Loucy (cell line): Measurements from ENCODE around the gene ZNF644.
A peak's percentile ranks its signal among the peaks of the same experiment; 100 is the strongest.

Experiments used
- H2AFZ ChIP-seq: fragments of 200-600 bp; sonication (generic); 2 replicates; pipeline ENCODE4 v1.6.0; 2016; ENCODE audit warnings: antibody characterized with exemption, mild to moderate bottlenecking, low read length, moderate library complexity
- H3F3A ChIP-seq: fragments of 200-600 bp; 2 replicates; pipeline ENCODE4 v1.6.0; 2016; ENCODE audit warnings: antibody characterized with exemption, low read depth, mild to moderate bottlenecking
- H3K27me3 ChIP-seq: fragments of 200-600 bp; sonication (generic); 2 replicates; pipeline ENCODE4 v1.6.1; 2014; ENCODE audit warnings: low read length, mild to moderate bottlenecking; ENCODE audit not compliant: insufficient read depth, poor library complexity, severe bottlenecking
- H3K36me3 ChIP-seq: fragments of 200-600 bp; sonication (generic); 2 replicates; pipeline ENCODE4 v1.6.1; 2016; ENCODE audit warnings: low read length; ENCODE audit not compliant: insufficient read depth
- H3K4me1 ChIP-seq: fragments of 200-600 bp; sonication (generic); 2 replicates; pipeline ENCODE4 v1.5.1; 2014; ENCODE audit warnings: low read length, mild to moderate bottlenecking; ENCODE audit not compliant: insufficient read depth, poor library complexity, severe bottlenecking
- H3K4me2 ChIP-seq: fragments of 200-600 bp; sonication (generic); 2 replicates; pipeline ENCODE4 v1.6.0; 2014; ENCODE audit warnings: antibody characterized with exemption, low read length, low read depth, mild to moderate bottlenecking; ENCODE audit not compliant: poor library complexity, severe bottlenecking
- H3K4me3 ChIP-seq: fragments of 200-600 bp; sonication (generic); 2 replicates; pipeline ENCODE4 v1.5.1; 2014; ENCODE audit warnings: low read length, mild to moderate bottlenecking, mixed read lengths; ENCODE audit not compliant: poor library complexity, severe bottlenecking
- H3K79me2 ChIP-seq: fragments of 200-600 bp; sonication (generic); 2 replicates; pipeline ENCODE4 v1.6.1; 2014; ENCODE audit warnings: low read length; ENCODE audit not compliant: insufficient read depth
- H3K9ac ChIP-seq: fragments of 200-600 bp; sonication (generic); 2 replicates; pipeline ENCODE4 v1.6.0; 2014; ENCODE audit warnings: mild to moderate bottlenecking, low read depth, low read length, moderate library complexity; ENCODE audit not compliant: poor library complexity, severe bottlenecking
- H3K9me2 ChIP-seq: fragments of 200-600 bp; sonication (generic); replicated peaks from 2 replicates; pipeline ENCODE4 v1.6.1; 2016; ENCODE audit warnings: low read depth, low read length, mixed read lengths
- H3K9me3 ChIP-seq: fragments of 200-600 bp; sonication (generic); 2 replicates; pipeline ENCODE4 v1.6.1; 2014; ENCODE audit warnings: mild to moderate bottlenecking, antibody characterized with exemption, low read length, low read depth; ENCODE audit not compliant: insufficient read depth
- H4K20me1 ChIP-seq: fragments of 200-600 bp; sonication (generic); 2 replicates; pipeline ENCODE4 v1.6.0; 2014; ENCODE audit warnings: antibody characterized with exemption, low read length, mild to moderate bottlenecking; ENCODE audit not compliant: insufficient read depth, poor library complexity, severe bottlenecking
- EZH2phosphoT487 ChIP-seq: fragments of 200-600 bp; IDR thresholded peaks from 2 replicates; pipeline ENCODE4 v1.6.1; 2018; ENCODE audit warnings: antibody characterized with exemption, mild to moderate bottlenecking, moderate library complexity, borderline replicate concordance
- TF ChIP-seq, protein P1 (sequence below): fragments of 200-600 bp; sonication (generic); conservative IDR thresholded peaks from 2 replicates; pipeline ENCODE4 v1.5.1; 2014; ENCODE audit warnings: mild to moderate bottlenecking, antibody characterized with exemption, low read length

ZNF644 gene

GRCh38 chr1:91014475-91014874 is 7.4 kb downstream of the ZNF644 start:
- Histone ChIP-seq H3K9ac (no peak overlapping the region), H2AFZ (no peak overlapping the region), H3K36me3 (no peaks in the 10 kb centered on the region), H3K4me2 (peak overlapping the region; percentile 90), H3K4me1 (peaks cover 54% of the 10 kb centered on the region), H3K9me3 (no peaks in the 10 kb centered on the region), H4K20me1 (peaks cover 98% of the 10 kb centered on the region), H3K79me2 (peaks cover 98% of the 10 kb centered on the region), H3K27me3 (no peaks in the 10 kb centered on the region), H3F3A (no peaks in the 10 kb centered on the region), H3K9me2 (no peaks in the 10 kb centered on the region), H3K4me3 (no peak overlapping the region)
- TF ChIP-seq, protein P1, sequence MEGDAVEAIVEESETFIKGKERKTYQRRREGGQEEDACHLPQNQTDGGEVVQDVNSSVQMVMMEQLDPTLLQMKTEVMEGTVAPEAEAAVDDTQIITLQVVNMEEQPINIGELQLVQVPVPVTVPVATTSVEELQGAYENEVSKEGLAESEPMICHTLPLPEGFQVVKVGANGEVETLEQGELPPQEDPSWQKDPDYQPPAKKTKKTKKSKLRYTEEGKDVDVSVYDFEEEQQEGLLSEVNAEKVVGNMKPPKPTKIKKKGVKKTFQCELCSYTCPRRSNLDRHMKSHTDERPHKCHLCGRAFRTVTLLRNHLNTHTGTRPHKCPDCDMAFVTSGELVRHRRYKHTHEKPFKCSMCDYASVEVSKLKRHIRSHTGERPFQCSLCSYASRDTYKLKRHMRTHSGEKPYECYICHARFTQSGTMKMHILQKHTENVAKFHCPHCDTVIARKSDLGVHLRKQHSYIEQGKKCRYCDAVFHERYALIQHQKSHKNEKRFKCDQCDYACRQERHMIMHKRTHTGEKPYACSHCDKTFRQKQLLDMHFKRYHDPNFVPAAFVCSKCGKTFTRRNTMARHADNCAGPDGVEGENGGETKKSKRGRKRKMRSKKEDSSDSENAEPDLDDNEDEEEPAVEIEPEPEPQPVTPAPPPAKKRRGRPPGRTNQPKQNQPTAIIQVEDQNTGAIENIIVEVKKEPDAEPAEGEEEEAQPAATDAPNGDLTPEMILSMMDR, result no peak

GRCh38 chr1:91013302-91013701 is 8.5 kb downstream of the ZNF644 start:
- no peaks in the 10 kb centered on the region for H3K36me3 ChIP-seq

DNA sequence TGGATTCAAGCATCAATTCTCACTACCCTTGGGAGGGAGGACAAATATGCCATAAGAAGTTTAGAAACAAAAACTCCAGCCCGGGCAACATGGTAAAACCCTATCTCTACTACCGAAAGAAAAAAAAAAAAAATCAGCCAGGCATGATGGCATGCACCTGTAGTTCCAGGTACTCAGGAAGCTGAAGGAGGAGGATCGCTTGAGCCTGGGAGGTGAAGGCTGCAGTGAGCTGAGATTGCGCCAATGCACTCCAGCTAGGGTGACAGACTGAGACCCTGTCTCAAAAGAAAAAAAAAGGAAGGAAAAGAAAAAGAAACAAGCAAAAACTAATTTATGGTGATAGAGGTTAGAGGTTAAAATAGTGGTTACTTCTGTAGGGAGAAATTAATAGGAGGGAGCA is 9.6 kb downstream of the ZNF644 start:
- H3K27me3 ChIP-seq, result no peaks in the 10 kb centered on the region
- H3K9ac ChIP-seq, result no peak overlapping the region
- H4K20me1 ChIP-seq, result peaks cover 99% of the 10 kb centered on the region
- no peaks in the 10 kb centered on the region for H3K9me2 ChIP-seq
- TF ChIP-seq, protein P1, result no peak
- TF ChIP-seq EZH2phosphoT487, result no peak
- peaks cover 40% of the 10 kb centered on the region for H3K4me1 ChIP-seq
- H3K4me2 ChIP-seq, result peak overlapping the region; percentile 43
- peaks cover 98% of the 10 kb centered on the region for H3K79me2 ChIP-seq
- no peak overlapping the region for H2AFZ ChIP-seq
- H3K36me3 ChIP-seq, result no peaks in the 10 kb centered on the region
- H3F3A ChIP-seq, result no peaks in the 10 kb centered on the region
- no peak overlapping the region for H3K4me3 ChIP-seq
- no peaks in the 10 kb centered on the region for H3K9me3 ChIP-seq

More at GRCh38 chr1:91013302-91013701, 8.5 kb downstream of the ZNF644 start:
- H3K9me2 ChIP-seq, result no peaks in the 10 kb centered on the region
- H3F3A ChIP-seq, result no peaks in the 10 kb centered on the region
- H3K4me1 ChIP-seq, result peaks cover 43% of the 10 kb centered on the region
- H3K79me2 ChIP-seq, result peaks cover 98% of the 10 kb centered on the region
- no peak overlapping the region for H2AFZ ChIP-seq
- no peak overlapping the region for H3K4me2 ChIP-seq
- H4K20me1 ChIP-seq, result peaks cover 98% of the 10 kb centered on the region
- no peaks in the 10 kb centered on the region for H3K9me3 ChIP-seq
- no peaks in the 10 kb centered on the region for H3K27me3 ChIP-seq
- TF ChIP-seq, protein P1, result no peak
- no peak for TF ChIP-seq EZH2phosphoT487
- H3K9ac ChIP-seq, result no peak overlapping the region
- H3K4me3 ChIP-seq, result no peak overlapping the region
